Ovary (tissue), 3 donors: ENCODE data around the gene MAD1L1.

Experiments
- EP300 ChIP-seq: sonication (generic); formaldehyde crosslinking; IDR thresholded peaks from one replicate; pipeline ENCODE4 v1.6.1; 2017; ENCODE audit warnings: antibody characterized with exemption
- POLR2A ChIP-seq: fragments of 450-650 bp; IDR thresholded peaks from one replicate; pipeline ENCODE4 v1.6.1; 2017; ENCODE audit warnings: antibody characterized with exemption, mild to moderate bottlenecking, moderate library complexity
- TF ChIP-seq, protein P1 (sequence below), 3 donors: fragments of 450-650 bp in 2 of 3; fragments of 200-600 bp in 1 of 3; IDR thresholded peaks; one replicate each; pipeline versions ENCODE4 v1.5.1 to v1.8.0; 2016 to 2022; ENCODE audit warnings: antibody characterized with exemption in 3 of 3, mild to moderate bottlenecking in 1 of 3
- donor health status: DM: no; HTN: no; CAD: no.

DNA sequence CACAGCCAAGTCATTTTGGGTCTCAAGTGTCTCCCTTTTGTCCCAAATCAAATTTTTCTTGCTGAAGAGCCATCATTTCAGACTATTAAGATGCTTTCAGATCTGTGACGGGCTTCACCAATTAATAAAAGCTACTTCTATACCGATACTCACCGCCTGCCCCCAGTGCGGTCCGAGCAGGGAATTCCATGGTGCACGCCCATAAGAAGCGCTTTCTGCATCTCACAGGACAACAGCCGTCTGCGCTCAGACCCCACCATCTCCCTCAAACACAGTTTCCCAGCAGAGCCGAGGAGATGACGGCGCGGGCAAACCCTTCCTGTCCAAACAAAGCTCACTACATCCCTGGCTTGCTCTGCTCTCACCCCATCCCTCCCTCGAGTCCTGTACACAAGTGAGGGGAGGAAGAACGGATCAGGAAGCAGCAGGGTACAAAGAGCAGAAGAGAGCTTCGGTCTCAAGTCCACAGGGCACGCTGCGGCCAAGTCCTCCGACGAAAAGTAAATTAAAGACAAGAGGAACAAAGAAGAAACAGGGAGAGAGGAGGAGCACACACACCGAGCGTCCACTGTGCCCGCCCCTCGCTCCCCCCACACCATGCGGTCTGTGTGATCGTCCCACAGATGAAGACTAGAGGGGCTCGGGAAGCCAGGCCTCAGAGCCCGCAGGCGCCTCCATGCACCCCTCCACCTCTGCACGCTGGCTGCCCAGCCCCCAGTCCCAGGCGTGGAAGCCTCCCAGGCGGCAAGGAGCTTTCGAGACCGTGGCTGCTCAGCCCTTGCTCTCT lies 121.9 kb downstream of the MAD1L1 start:
- TF ChIP-seq, protein P1, sequence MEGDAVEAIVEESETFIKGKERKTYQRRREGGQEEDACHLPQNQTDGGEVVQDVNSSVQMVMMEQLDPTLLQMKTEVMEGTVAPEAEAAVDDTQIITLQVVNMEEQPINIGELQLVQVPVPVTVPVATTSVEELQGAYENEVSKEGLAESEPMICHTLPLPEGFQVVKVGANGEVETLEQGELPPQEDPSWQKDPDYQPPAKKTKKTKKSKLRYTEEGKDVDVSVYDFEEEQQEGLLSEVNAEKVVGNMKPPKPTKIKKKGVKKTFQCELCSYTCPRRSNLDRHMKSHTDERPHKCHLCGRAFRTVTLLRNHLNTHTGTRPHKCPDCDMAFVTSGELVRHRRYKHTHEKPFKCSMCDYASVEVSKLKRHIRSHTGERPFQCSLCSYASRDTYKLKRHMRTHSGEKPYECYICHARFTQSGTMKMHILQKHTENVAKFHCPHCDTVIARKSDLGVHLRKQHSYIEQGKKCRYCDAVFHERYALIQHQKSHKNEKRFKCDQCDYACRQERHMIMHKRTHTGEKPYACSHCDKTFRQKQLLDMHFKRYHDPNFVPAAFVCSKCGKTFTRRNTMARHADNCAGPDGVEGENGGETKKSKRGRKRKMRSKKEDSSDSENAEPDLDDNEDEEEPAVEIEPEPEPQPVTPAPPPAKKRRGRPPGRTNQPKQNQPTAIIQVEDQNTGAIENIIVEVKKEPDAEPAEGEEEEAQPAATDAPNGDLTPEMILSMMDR (IDR thresholded peaks at IDR 0.05), result no peak
- no peak for TF ChIP-seq EP300
- TF ChIP-seq POLR2A, result no peak
